H1 (cell line): ENCODE data around the gene DPYSL4. TPM values are rescaled to one million over a fixed set of nuclear protein-coding genes. Genes with fewer than 3 reads are reported as not detected.
A peak's percentile ranks its signal among the peaks of the same experiment; 100 is the strongest.

Experiments
- CTCF ChIA-PET: fragments of 300-600 bp; sonication (Branson Sonifier 250); formaldehyde crosslinking; loops from one replicate; lab custom pipeline; 2021; ENCODE audit not compliant: partially characterized antibody; lab: Charles Lee
- POLR2A ChIA-PET: fragments of 300-600 bp; sonication (Branson Sonifier 250); formaldehyde crosslinking; loops from one replicate; lab custom pipeline; 2021; ENCODE audit warnings: inconsistent platforms; ENCODE audit not compliant: partially characterized antibody; lab: Charles Lee
- DNase-seq, 2 experiments: peaks; one replicate each; pipeline versions ENCODE4 v3.0.0 to v3.0.0-alpha.2; 2010 to 2022; ENCODE audit warnings: low spot score in 2 of 2, low read depth in 1 of 2, mixed read lengths in 1 of 2
- FAIRE-seq: peaks from 2 replicates; lab custom pipeline; 2011; peaks lifted over from hg19 to GRCh38; lab: Jason Lieb, UNC
- H2AFZ ChIP-seq: 2 replicates; pipeline ENCODE4 v1.8.1; 2012; ENCODE audit warnings: low read length, inconsistent platforms
- H2AK5ac ChIP-seq: 2 replicates; pipeline ENCODE4 v1.6.1; 2013; ENCODE audit warnings: low read depth, low read length
- H2BK120ac ChIP-seq: replicated peaks from 2 replicates; pipeline ENCODE3; 2013; ENCODE audit warnings: low read depth, low read length, inconsistent platforms
- H2BK12ac ChIP-seq: 2 replicates; pipeline ENCODE4 v1.6.1; 2013; ENCODE audit warnings: low read depth, low read length
- H2BK15ac ChIP-seq: 2 replicates; pipeline ENCODE4 v1.6.1; 2013; ENCODE audit warnings: low read length
- H2BK20ac ChIP-seq: 2 replicates; pipeline ENCODE4 v1.6.1; 2013; ENCODE audit warnings: low read length
- H2BK5ac ChIP-seq: 2 replicates; pipeline ENCODE4 v1.6.1; 2013; ENCODE audit warnings: low read depth, low read length
- H3K14ac ChIP-seq: 2 replicates; pipeline ENCODE4 v1.6.1; 2013; ENCODE audit warnings: inconsistent platforms; ENCODE audit not compliant: insufficient read length
- H3K18ac ChIP-seq: 2 replicates; pipeline ENCODE4 v1.6.1; 2013; ENCODE audit warnings: low read length; ENCODE audit errors: extremely low read depth
- H3K23ac ChIP-seq: 2 replicates; pipeline ENCODE4 v1.6.1; 2013; ENCODE audit warnings: inconsistent platforms; ENCODE audit not compliant: insufficient read length
- H3K23me2 ChIP-seq: 2 replicates; pipeline ENCODE4 v1.6.1; 2013; ENCODE audit warnings: low read depth, low read length
- H3K27ac ChIP-seq: 2 replicates; pipeline ENCODE4 v1.6.1; 2011; ENCODE audit warnings: low read depth, low read length, inconsistent platforms
- H3K27me3 ChIP-seq, 4 experiments: replicated peaks in 1 of 4; 1 replicate in 1 of 4; 2 replicates in 3 of 4; pipeline versions ENCODE4 v1.6.1 to v1.8.1; 2011 to 2013; ENCODE audit warnings: low read length in 3 of 4, mild to moderate bottlenecking in 3 of 4, inconsistent platforms in 2 of 4, mixed read lengths in 2 of 4, moderate library complexity in 1 of 4; ENCODE audit not compliant: control insufficient read depth in 3 of 4, insufficient read depth in 3 of 4; ENCODE audit errors: extremely low read depth in 1 of 4
- H3K36me3 ChIP-seq, 4 experiments: 2 replicates each; pipeline versions ENCODE4 v1.6.1 to v1.8.1; 2011 to 2013; ENCODE audit warnings: mild to moderate bottlenecking in 4 of 4, low read length in 3 of 4, moderate library complexity in 2 of 4, control low read depth in 1 of 4, inconsistent platforms in 1 of 4; ENCODE audit not compliant: insufficient read depth in 4 of 4, control insufficient read depth in 2 of 4
- H3K4ac ChIP-seq: replicated peaks from 2 replicates; pipeline ENCODE3; 2013; ENCODE audit warnings: low read length, low read depth, mixed read lengths, inconsistent platforms; ENCODE audit not compliant: insufficient read length
- H3K4me1 ChIP-seq, 4 experiments: replicated peaks in 1 of 4; 1 replicate in 1 of 4; 2 replicates in 3 of 4; pipeline versions ENCODE4 v1.6.1 to v1.8.1; 2011 to 2013; ENCODE audit warnings: low read length in 3 of 4, inconsistent platforms in 2 of 4, mixed read lengths in 1 of 4; ENCODE audit not compliant: insufficient read depth in 4 of 4, control insufficient read depth in 3 of 4
- H3K4me2 ChIP-seq, 2 experiments: 2 replicates each; pipeline versions ENCODE4 v1.6.1 to v1.8.1; 2011 to 2013; ENCODE audit warnings: low read depth in 2 of 2, low read length in 2 of 2, control low read depth in 1 of 2, inconsistent platforms in 1 of 2, mild to moderate bottlenecking in 1 of 2; ENCODE audit not compliant: insufficient read depth in 1 of 2
- H3K4me3 ChIP-seq, 4 experiments: fragments of 200-600, 300-600 bp in 1 of 4; sonication (generic), shearing (Covaris generic), sonication (Bioruptor Twin) in 1 of 4; 2 replicates each; pipeline versions ENCODE4 v1.5.1 to v1.8.1; 2011 to 2016; ENCODE audit warnings: low read length in 4 of 4, low read depth in 3 of 4, control low read depth in 2 of 4, inconsistent platforms in 2 of 4, mild to moderate bottlenecking in 2 of 4, mixed read lengths in 1 of 4, moderate library complexity in 1 of 4; ENCODE audit not compliant: insufficient read depth in 2 of 4; ENCODE audit errors: extremely low read depth in 1 of 4
- H3K56ac ChIP-seq: replicated peaks from 2 replicates; pipeline ENCODE3; 2013; ENCODE audit warnings: low read depth, mild to moderate bottlenecking, mixed read lengths, low read length, inconsistent platforms; ENCODE audit not compliant: insufficient read length
- H3K79me1 ChIP-seq: 2 replicates; pipeline ENCODE4 v1.6.1; 2013; ENCODE audit warnings: low read depth, low read length, control low read depth
- H3K79me2 ChIP-seq, 2 experiments: 2 replicates each; pipeline versions ENCODE4 v1.6.1 to v1.8.1; 2012 to 2013; ENCODE audit warnings: low read length in 2 of 2, mild to moderate bottlenecking in 2 of 2, inconsistent platforms in 1 of 2; ENCODE audit not compliant: insufficient read depth in 2 of 2, control insufficient read depth in 1 of 2
- H3K9ac ChIP-seq, 4 experiments: replicated peaks in 1 of 4; 1 replicate in 1 of 4; 2 replicates in 3 of 4; pipeline versions ENCODE4 v1.6.1 to v1.8.1; 2011 to 2013; ENCODE audit warnings: low read depth in 3 of 4, low read length in 3 of 4, control low read depth in 2 of 4, mild to moderate bottlenecking in 2 of 4, moderate library complexity in 2 of 4, inconsistent platforms in 1 of 4; ENCODE audit errors: extremely low read depth in 1 of 4
- H3K9me3 ChIP-seq, 2 experiments: 2 replicates each; pipeline versions ENCODE4 v1.6.1 to v1.8.1; 2012 to 2013; ENCODE audit warnings: mild to moderate bottlenecking in 2 of 2, moderate library complexity in 2 of 2, control low read depth in 1 of 2, inconsistent platforms in 1 of 2, low read depth in 1 of 2, low read length in 1 of 2, mixed read lengths in 1 of 2; ENCODE audit not compliant: insufficient read depth in 2 of 2
- H4K20me1 ChIP-seq, 2 experiments: replicated peaks in 1 of 2; 2 replicates each; pipeline versions ENCODE3 to v1.8.1; 2011 to 2013; ENCODE audit warnings: inconsistent platforms in 2 of 2, low read length in 2 of 2, mild to moderate bottlenecking in 1 of 2; ENCODE audit not compliant: insufficient read depth in 2 of 2, control insufficient read depth in 1 of 2
- H4K5ac ChIP-seq: 2 replicates; pipeline ENCODE4 v1.6.1; 2013; ENCODE audit warnings: low read length, low read depth, mixed read lengths, inconsistent platforms; ENCODE audit not compliant: insufficient read length
- H4K8ac ChIP-seq: 2 replicates; pipeline ENCODE4 v1.8.0; 2013; ENCODE audit warnings: mild to moderate bottlenecking, moderate library complexity, low read length, inconsistent platforms; ENCODE audit not compliant: insufficient read depth; ENCODE audit errors: extremely low read depth
- H4K91ac ChIP-seq: replicated peaks from 2 replicates; pipeline ENCODE3; 2013; ENCODE audit warnings: low read length, mixed read lengths, inconsistent platforms; ENCODE audit not compliant: insufficient read length
- KDM4A ChIP-seq: IDR thresholded peaks from one replicate; pipeline ENCODE4 v1.7.1; 2012; ENCODE audit warnings: low read depth, mild to moderate bottlenecking, moderate library complexity, low read length, inconsistent platforms; ENCODE audit not compliant: severe bottlenecking
- WGBS, 2 experiments: shearing (Covaris generic) in 1 of 2; methylation state at CpG; one replicate each; pipeline versions ENCODE4 v1.1.6 to v1.1.7; 2013 to 2015; ENCODE audit warnings: low lambda C conversion rate in 2 of 2, mixed read lengths in 2 of 2, inconsistent platforms in 1 of 2, low coverage in 1 of 2, missing lambda C conversion rate in 1 of 2; ENCODE audit not compliant: insufficient replicate concordance in 2 of 2, insufficient coverage in 1 of 2, insufficient read length in 1 of 2; ENCODE audit errors: extremely low coverage in 1 of 2, missing lambda C conversion rate in 1 of 2; 5-methylcytosine and 5-hydroxymethylcytosine counted together
- polyA plus RNA-seq, 7 experiments: library from polyadenylated mRNA; depleted of rRNA in 3 of 7; stranded (reverse) in 5 of 7; unstranded in 2 of 7; fragments of >200 nt in 5 of 7; fragments of 200-250 nt in 2 of 7; gene quantifications; 1 replicate in 5 of 7; 2 replicates in 1 of 7; 4 replicates in 1 of 7; pipeline versions ENCODE4 v1.2.1 to v1.2.3, GENCODE V29; 2011 to 2013; ENCODE audit warnings: missing spikeins in 2 of 7, mixed read lengths in 2 of 7
- total RNA-seq: library from RNA; stranded (reverse); fragmentation: NEBNext Ultra II Directional; extraction: Animal tissue kit (Norgen Biotek cat#: 25700); gene quantifications from 2 replicates; pipeline ENCODE4 v1.2.1, GENCODE V29; 2021
- TF ChIP-seq, protein P1 (sequence below): IDR thresholded peaks from 2 replicates; pipeline ENCODE4 v1.6.1; 2011; ENCODE audit warnings: low read length, improper control_type of control experiment

Gene DPYSL4
- total and polyA plus RNA-seq, 2 of the 8 experiments (the other 6 are each of a cell fraction or from before 2014, with no cell fraction given), result 12.9 to 15.2 TPM

DNA sequence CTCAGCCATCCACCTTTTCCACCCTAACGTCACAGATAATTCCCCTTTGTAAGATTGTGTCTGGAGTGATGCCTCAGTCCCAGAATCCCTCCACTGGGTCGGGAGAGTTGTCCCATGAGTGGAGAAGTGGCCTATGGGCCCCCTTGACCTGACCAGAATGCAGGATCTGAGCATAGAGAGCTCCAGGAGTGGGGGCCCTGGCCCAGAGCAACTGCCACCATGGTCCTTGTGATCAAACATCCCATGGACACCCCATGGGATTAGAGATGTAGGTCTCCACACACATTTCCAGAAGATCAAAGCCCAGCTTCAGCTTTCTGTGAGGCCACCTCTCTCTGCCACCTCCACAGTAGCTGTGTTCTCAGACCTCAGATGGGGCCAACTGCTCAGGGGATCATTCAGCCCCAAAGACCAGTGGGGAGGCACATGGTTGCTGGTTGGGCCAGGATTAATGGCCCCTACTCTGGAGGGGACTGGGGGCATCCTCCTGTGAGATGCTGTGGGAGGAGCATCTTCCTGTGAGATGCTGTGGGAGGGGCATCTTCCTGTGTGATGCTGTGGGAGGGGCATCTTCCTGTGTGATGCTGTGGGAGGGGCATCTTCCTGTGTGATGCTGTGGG is 28.5 kb upstream of the DPYSL4 start:
- Histone ChIP-seq H3K56ac (no peak overlapping the region), H2BK20ac (no peak overlapping the region), H3K23me2 (peaks cover 10% of the 10 kb centered on the region), H2BK120ac (no peak overlapping the region), H2BK5ac (no peak overlapping the region), H2BK15ac (no peak overlapping the region), H2BK12ac (no peak overlapping the region), H4K91ac (no peak overlapping the region), H4K5ac (no peak overlapping the region), H3K14ac (no peak overlapping the region), H3K27ac (no peak overlapping the region), H3K18ac (no peak overlapping the region), H3K79me1 (no peaks in the 10 kb centered on the region), H3K4me3 (no peak overlapping the region), H4K20me1 (peaks cover 0 to 2% of the 10 kb centered on the region in 2 experiments), H4K8ac (peak overlapping the region; percentile 85; the same call in 1 of the 2 replicates), H3K4me1 (peaks cover 0 to 11% (median 6%) of the 10 kb centered on the region in 4 experiments; a peak in 6 of 7 replicates), H2AFZ (no peak overlapping the region), H3K9me3 (no peaks in the 10 kb centered on the region), H3K4ac (no peak overlapping the region), H3K23ac (no peak overlapping the region), H3K4me2 (no peak overlapping the region), H3K36me3 (no peaks in the 10 kb centered on the region; a peak in 1 of 8 replicates), H3K9ac (no peak overlapping the region), H2AK5ac (no peak overlapping the region), H3K27me3 (no peaks in the 10 kb centered on the region; a peak in 1 of 7 replicates), H3K79me2 (no peaks in the 10 kb centered on the region)
- no peak for FAIRE-seq
- DNase-seq, result no peak
- CTCF ChIA-PET, result no interaction called here
- TF ChIP-seq, protein P1, sequence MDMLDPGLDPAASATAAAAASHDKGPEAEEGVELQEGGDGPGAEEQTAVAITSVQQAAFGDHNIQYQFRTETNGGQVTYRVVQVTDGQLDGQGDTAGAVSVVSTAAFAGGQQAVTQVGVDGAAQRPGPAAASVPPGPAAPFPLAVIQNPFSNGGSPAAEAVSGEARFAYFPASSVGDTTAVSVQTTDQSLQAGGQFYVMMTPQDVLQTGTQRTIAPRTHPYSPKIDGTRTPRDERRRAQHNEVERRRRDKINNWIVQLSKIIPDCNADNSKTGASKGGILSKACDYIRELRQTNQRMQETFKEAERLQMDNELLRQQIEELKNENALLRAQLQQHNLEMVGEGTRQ, result no peak
- no peak for TF ChIP-seq KDM4A
- 92% methylated on average over 2 of the region's 2 CpGs; no CpG with 5 or more reads in 1 of the 2 experiments for WGBS, 2 experiments
- POLR2A ChIA-PET, result interaction anchor here (0.5 kb wide), 1 partner anchor 169 kb away, joined by 4 read pairs; no protein-coding TSS in a partner anchor
